T-helper 9 cell (primary cell): Measurements from ENCODE around the gene SERPINI1.

Source experiments
- DNase-seq: peaks from one replicate; pipeline ENCODE4 v3.0.0-alpha.2; 2020

Gene SERPINI1

GRCh38 chr3:167854846-167855245 is 119.3 kb downstream of the SERPINI1 start:
- no peak for DNase-seq

GRCh38 chr3:167855306-167855705 is 119.8 kb downstream of the SERPINI1 start:
- DNase-seq: no peak

- DNase-seq: no peak
Observed at GRCh38 chr3:167858865-167859264, 123.3 kb downstream of the SERPINI1 start.

- DNase-seq: no peak
Observed at GRCh38 chr3:167859610-167860009, 124.1 kb downstream of the SERPINI1 start.

GRCh38 chr3:167861649-167862048 is 126.1 kb downstream of the SERPINI1 start:
- no peak for DNase-seq

- no peak for DNase-seq
Observed at GRCh38 chr3:167862104-167862730, 126.7 kb downstream of the SERPINI1 start.

- no peak for DNase-seq
Observed at GRCh38 chr3:167863811-167864551, 128.5 kb downstream of the SERPINI1 start.

GRCh38 chr3:167864552-167864874 is 129.0 kb downstream of the SERPINI1 start:
- DNase-seq: no peak

- no peak for DNase-seq
Observed at GRCh38 chr3:167866331-167866730, 130.8 kb downstream of the SERPINI1 start.

GRCh38 chr3:167867981-167868380 is 132.5 kb downstream of the SERPINI1 start:
- DNase-seq: no peak

GRCh38 chr3:167870181-167870580 is 134.7 kb downstream of the SERPINI1 start:
- DNase-seq: no peak

- DNase-seq: no peak
Observed at GRCh38 chr3:167870759-167871158, 135.2 kb downstream of the SERPINI1 start.

GRCh38 chr3:167872032-167872431 is 136.5 kb downstream of the SERPINI1 start:
- no peak for DNase-seq

GRCh38 chr3:167872941-167873340 is 137.4 kb downstream of the SERPINI1 start:
- no peak for DNase-seq

- DNase-seq: no peak
Observed at GRCh38 chr3:167874671-167875372, 139.3 kb downstream of the SERPINI1 start.
